Mammary epithelial cell (primary cell): Measurements from ENCODE around the gene SLC7A4.

Experiments
- CTCF ChIP-seq, 2 donors: IDR thresholded peaks in 1 of 2; conservative IDR thresholded peaks in 1 of 2; 2 replicates each; pipeline ENCODE4 v1.5.1; 2011 to 2012; ENCODE audit warnings: inconsistent platforms in 2 of 2, low read length in 2 of 2, mild to moderate bottlenecking in 2 of 2, control low read depth in 1 of 2, low read depth in 1 of 2; ENCODE audit not compliant: insufficient read depth in 1 of 2; ENCODE audit errors: extremely low read depth in 1 of 2
- EZH2 ChIP-seq: IDR thresholded peaks from 2 replicates; pipeline ENCODE4 v1.6.1; 2012; ENCODE audit warnings: low read length, inconsistent platforms, borderline replicate concordance

GRCh38 chr22:21032868-21033688, 717 bp upstream of the SLC7A4 start:
- TF ChIP-seq CTCF (conservative IDR thresholded peaks at IDR 0.05 in 1 of 2, IDR thresholded peaks at IDR 0.05 in 1 of 2; ENCODE audit: extremely low read depth in 1 of 2, insufficient read depth in 1 of 2, low read depth in 1 of 2, low read length in 2 of 2) (no peak), EZH2 (no peak)
